ENCODE data around the gene C5orf63. TPM values are rescaled to one million over a fixed set of nuclear protein-coding genes. Genes with fewer than 3 reads are reported as not detected.
"Not testable (repeated sequence)": the region's sequence is repeated elsewhere in the genome, so short reads cannot be mapped to it uniquely, and the experiment has no call there.

C5orf63 gene
- total RNA-seq, 2 donors from 2014 or later, result 16.0 to 16.4 TPM

DNA sequence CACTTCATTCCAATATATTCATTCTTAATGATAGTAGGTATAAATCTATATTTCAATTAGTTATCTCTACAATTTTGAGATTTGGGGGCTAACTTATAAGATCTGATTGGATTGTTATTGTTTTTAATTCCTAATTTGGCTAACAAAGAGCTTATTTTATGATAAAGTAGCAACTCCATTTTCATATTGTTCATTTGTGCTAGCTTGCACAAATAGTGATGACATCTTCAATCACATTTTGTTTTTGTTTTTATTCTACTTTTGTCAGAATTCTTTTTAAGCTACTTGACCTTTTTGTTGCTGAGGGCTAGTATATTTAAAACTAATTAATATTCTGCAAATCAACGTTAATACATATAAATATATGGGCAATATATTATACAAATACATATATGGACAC, 65.8 kb downstream of the C5orf63 start:
- no peaks in the 10 kb centered on the region for H3K9me3 Mint-ChIP-seq

DNA sequence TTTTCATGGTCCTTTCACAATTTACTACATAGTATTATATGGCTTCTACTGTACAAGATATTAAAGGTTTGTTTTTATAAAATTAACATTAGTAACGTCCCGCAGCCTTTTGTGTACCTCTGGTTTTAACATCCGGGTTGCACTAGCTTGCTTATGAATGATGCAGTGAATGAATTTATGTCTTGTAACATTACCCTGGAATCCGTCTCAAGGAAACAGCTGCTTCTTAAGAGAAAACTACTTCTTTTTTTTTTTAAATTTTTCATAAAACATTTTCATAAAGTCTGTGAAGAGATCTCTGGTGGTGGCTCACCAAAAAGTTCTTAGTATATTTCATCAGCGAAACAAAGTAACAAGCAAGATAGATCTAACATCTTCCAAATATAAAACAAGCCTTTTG, 66.6 kb downstream of the C5orf63 start:
- no peak overlapping the region for H3K27ac Mint-ChIP-seq
- H3K4me3 Mint-ChIP-seq, result no peak overlapping the region
- peaks cover 0 to 1% of the 10 kb centered on the region in 2 donors for H3K36me3 Mint-ChIP-seq (ENCODE audit: insufficient read depth in 2 of 2)
- no peak for ATAC-seq (replicated peaks in 1 of 2)
- no peaks in the 10 kb centered on the region for H3K27me3 Mint-ChIP-seq (ENCODE audit: low read depth)
- H3K9me3 Mint-ChIP-seq, result no peaks in the 10 kb centered on the region
- DNase-seq, result no peak
- peaks cover 11% of the 10 kb centered on the region for H3K4me1 Mint-ChIP-seq (ENCODE audit: low read depth)

More for the DNA sequence above, 65.8 kb downstream of the C5orf63 start:
- peaks cover 18% of the 10 kb centered on the region for H3K4me1 Mint-ChIP-seq (ENCODE audit: low read depth)
- ATAC-seq (replicated peaks in 1 of 2) (no peak), DNase-seq (no peak)
- H3K27me3 Mint-ChIP-seq (ENCODE audit: low read depth), result no peaks in the 10 kb centered on the region
- H3K4me3 Mint-ChIP-seq, result no peak overlapping the region
- H3K27ac Mint-ChIP-seq, result no peak overlapping the region
- H3K36me3 Mint-ChIP-seq (ENCODE audit: insufficient read depth in 2 of 2), result peaks cover 0 to 1% of the 10 kb centered on the region in 2 donors

DNA sequence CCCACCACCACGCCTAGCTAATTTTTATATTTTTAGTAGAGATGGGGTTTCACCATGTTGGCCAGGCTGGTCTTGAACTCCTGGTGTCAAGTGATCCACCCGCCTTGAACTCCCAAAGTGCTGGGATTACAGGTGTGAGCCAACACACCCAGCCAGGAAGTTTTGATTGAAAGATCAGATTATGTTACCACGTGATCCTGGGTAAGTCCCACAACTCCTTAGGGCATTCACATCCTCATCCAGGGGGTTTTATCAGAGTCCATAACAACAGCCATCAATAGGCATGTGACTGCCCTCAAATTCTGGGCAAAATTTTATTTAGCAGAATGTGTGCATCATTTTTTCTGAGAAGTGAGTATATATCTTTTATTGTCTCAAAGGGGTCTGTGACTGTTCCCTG, 68.0 kb downstream of the C5orf63 start:
- H3K27ac Mint-ChIP-seq; H3K4me1 Mint-ChIP-seq (ENCODE audit: low read depth); H3K36me3 Mint-ChIP-seq (ENCODE audit: insufficient read depth in 2 of 2); ATAC-seq (replicated peaks in 1 of 2); H3K4me3 Mint-ChIP-seq; H3K9me3 Mint-ChIP-seq; DNase-seq; H3K27me3 Mint-ChIP-seq (ENCODE audit: low read depth): not testable (repeated sequence)

DNA sequence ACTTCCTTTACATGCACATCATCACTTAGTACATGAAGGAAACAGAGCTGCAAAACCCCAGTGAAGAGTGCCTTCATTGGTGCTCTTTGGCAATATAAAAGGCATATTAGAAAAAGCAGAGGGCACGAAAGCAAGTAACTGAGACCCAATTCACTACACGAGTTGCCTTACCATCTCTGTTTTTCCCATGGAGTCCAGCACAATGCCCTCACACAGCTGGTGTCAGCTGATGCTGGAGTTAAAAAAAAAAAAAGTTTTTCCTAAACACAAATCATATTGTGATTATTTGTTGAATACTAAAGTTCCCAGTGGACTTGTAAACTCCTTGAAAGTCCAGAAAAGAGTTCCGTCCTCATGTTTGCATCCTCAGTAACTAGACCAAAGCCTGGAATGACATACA, 68.6 kb downstream of the C5orf63 start:
- no peak overlapping the region for H3K4me3 Mint-ChIP-seq
- DNase-seq, result no peak

DNA sequence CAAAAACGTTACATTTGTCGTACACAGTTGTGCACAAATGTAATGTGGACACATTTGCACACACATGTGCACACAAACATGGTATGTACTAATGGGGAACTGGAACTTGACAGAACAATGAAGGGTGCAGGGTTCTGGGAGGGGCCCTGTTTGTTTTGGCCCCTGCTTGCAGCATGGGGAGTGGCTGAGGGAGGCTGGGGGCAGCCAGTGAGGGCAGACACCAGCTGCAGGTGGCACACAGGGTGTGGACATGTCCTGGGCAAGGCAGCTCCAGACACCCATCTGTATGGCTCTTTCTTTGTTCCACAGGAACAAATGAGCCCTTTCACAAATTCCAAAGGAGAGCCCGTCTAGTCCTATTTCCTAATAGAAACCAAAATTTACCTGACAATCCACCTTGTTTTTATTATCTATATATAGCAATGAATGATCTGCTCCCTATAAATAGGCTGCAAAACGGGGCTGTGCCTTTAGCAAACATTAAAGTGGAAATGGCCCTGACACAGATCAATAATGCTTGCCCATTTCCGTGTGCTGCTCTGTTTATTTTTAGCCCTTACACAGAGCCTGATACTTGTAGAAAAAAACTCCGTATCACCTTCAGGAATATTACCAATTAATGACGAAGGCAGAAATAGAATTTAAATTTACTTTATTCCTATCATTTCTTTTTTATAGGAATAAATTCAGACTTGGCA, 69.4 kb downstream of the C5orf63 start:
- ATAC-seq (replicated peaks in 1 of 2), result no peak
- Mint-ChIP-seq H3K27me3 (ENCODE audit: low read depth) (no peaks in the 10 kb centered on the region), H3K4me3 (no peak overlapping the region), H3K4me1 (ENCODE audit: low read depth) (no peaks in the 10 kb centered on the region), H3K36me3 (ENCODE audit: insufficient read depth in 2 of 2) (no peaks in the 10 kb centered on the region), H3K9me3 (no peaks in the 10 kb centered on the region), H3K27ac (no peak overlapping the region)
- no peak for DNase-seq

More for the DNA sequence above, 68.6 kb downstream of the C5orf63 start:
- ATAC-seq (replicated peaks in 1 of 2), result no peak
- H3K36me3 Mint-ChIP-seq (ENCODE audit: insufficient read depth in 2 of 2), result no peaks in the 10 kb centered on the region
- H3K4me1 Mint-ChIP-seq (ENCODE audit: low read depth), result peaks cover 4% of the 10 kb centered on the region
- no peak overlapping the region for H3K27ac Mint-ChIP-seq
- no peaks in the 10 kb centered on the region for H3K9me3 Mint-ChIP-seq
- no peaks in the 10 kb centered on the region for H3K27me3 Mint-ChIP-seq (ENCODE audit: low read depth)

DNA sequence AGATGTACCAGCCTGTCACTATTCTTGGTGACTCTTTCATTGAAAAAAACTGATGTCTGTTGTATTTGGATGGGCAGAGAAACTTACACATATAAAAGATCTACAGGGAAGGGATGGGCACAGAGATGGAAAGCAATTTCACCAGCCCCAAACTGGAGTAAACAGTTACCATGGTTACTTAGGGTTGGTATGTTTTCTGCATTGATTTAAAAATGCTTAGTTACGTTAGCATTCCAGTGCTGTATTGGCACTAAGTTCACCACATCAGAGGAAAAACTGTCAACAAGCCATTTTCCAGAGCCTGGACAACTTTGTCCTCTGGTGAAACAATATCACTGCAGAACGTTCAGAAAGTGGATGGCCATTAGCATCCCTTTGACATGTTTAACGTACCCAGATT, 70.9 kb downstream of the C5orf63 start:
- Mint-ChIP-seq H3K4me1 (ENCODE audit: low read depth) (no peaks in the 10 kb centered on the region), H3K27me3 (ENCODE audit: low read depth) (no peaks in the 10 kb centered on the region), H3K27ac (no peak overlapping the region), H3K9me3 (no peaks in the 10 kb centered on the region), H3K36me3 (ENCODE audit: insufficient read depth in 2 of 2) (no peaks in the 10 kb centered on the region), H3K4me3 (no peak overlapping the region)
- ATAC-seq (replicated peaks in 1 of 2) (no peak), DNase-seq (no peak)

DNA sequence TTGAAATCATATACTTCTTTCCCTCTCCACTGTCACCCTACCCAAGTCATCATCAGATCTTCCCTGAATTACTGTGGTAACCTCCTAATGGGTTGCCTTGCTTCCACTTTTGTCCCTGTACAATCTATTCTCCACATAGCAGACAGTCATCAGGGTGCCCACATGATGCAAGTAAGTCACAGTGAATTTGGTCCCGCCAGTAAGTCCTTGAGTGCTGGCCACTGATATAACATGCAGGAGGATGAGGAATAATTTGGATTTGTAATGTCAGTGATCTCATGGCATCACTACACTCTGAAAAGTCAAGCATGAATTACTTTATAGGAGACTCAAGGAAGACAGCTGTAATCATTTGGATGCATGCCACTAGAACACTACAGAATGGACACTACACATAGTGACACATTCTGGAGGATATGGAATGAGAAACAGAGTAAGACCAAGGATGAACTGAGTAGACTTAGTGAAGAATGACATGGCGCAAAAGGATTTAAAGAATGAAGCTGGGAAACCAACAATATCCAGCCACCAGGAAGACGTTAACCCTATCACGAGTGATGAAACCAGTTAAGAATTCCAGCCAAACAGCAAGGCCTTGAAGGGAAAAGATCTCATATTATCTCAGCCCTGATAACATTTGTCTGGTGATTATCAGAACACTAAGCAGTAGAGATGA, 71.5 kb downstream of the C5orf63 start:
- Mint-ChIP-seq H3K27ac (no peak overlapping the region), H3K36me3 (ENCODE audit: insufficient read depth in 2 of 2) (no peaks in the 10 kb centered on the region), H3K4me1 (ENCODE audit: low read depth) (no peaks in the 10 kb centered on the region), H3K4me3 (no peak overlapping the region), H3K27me3 (ENCODE audit: low read depth) (no peaks in the 10 kb centered on the region), H3K9me3 (no peaks in the 10 kb centered on the region)
- DNase-seq, result no peak
- ATAC-seq (replicated peaks in 1 of 2), result no peak

Other genes with a start within 250 kb of the C5orf63 start
- gene MARCHF3, start 42.9 kb downstream of the C5orf63 start, total RNA-seq, result 10 to 100 TPM in 1 of 2 donors, 1 to 10 TPM in 1; 9.3 to 12.4 TPM
- gene MEGF10, start 217.3 kb upstream of the C5orf63 start, total RNA-seq, result under 1 TPM in 1 of 2 donors, not detected in 1; 0.56 TPM